Endothelial cell (in vitro differentiated cells): ENCODE data around the gene TSPAN12. TPM values are rescaled to one million over a fixed set of nuclear protein-coding genes. Genes with fewer than 3 reads are reported as not detected.

Experiments
- DNase-seq: peaks from one replicate; pipeline ENCODE4 v3.0.0; 2021; ENCODE audit warnings: low spot score
- H3K27ac Mint-ChIP-seq: one replicate; pipeline ENCODE4 v1.8.0; 2021; ENCODE audit warnings: mixed read lengths, inconsistent platforms; ENCODE audit not compliant: unreplicated experiment
- H3K27me3 Mint-ChIP-seq: one replicate; pipeline ENCODE4 v1.8.0; 2021; ENCODE audit warnings: mild to moderate bottlenecking, moderate library complexity, mixed read lengths, inconsistent platforms; ENCODE audit not compliant: unreplicated experiment
- H3K36me3 Mint-ChIP-seq: one replicate; pipeline ENCODE4 v1.8.0; 2021; ENCODE audit warnings: mild to moderate bottlenecking, low read depth, mixed read lengths, inconsistent platforms; ENCODE audit not compliant: unreplicated experiment
- H3K4me1 Mint-ChIP-seq: one replicate; pipeline ENCODE4 v1.8.0; 2021; ENCODE audit warnings: mild to moderate bottlenecking, mixed read lengths, inconsistent platforms; ENCODE audit not compliant: unreplicated experiment
- H3K4me3 Mint-ChIP-seq: one replicate; pipeline ENCODE4 v1.8.0; 2021; ENCODE audit warnings: mild to moderate bottlenecking, mixed read lengths, inconsistent platforms; ENCODE audit not compliant: unreplicated experiment
- H3K9me3 Mint-ChIP-seq: one replicate; pipeline ENCODE4 v1.8.0; 2021; ENCODE audit warnings: mixed read lengths, inconsistent platforms; ENCODE audit not compliant: unreplicated experiment
- total RNA-seq: library from RNA; stranded (reverse); fragmentation: NEBNext Ultra II Directional; extraction: Animal tissue kit (Norgen Biotek cat#: 25700); gene quantifications from one replicate; pipeline ENCODE4 v1.2.1, GENCODE V29; 2021; ENCODE audit not compliant: unreplicated experiment
- TF ChIP-seq, protein P1 (sequence below): fragments of 200-600 bp; sonication (generic); IDR thresholded peaks from one replicate; pipeline ENCODE4 v1.5.0; 2021; ENCODE audit warnings: antibody characterized with exemption; ENCODE audit not compliant: unreplicated experiment

Gene TSPAN12
- total RNA-seq, 1 donor from 2014 or later, result 20.3 TPM

GRCh38 chr7:120770206-120770605, 87.7 kb downstream of the TSPAN12 start:
- no peaks in the 10 kb centered on the region for H3K9me3 Mint-ChIP-seq
- peaks cover 4% of the 10 kb centered on the region for H3K27me3 Mint-ChIP-seq
- TF ChIP-seq, protein P1, sequence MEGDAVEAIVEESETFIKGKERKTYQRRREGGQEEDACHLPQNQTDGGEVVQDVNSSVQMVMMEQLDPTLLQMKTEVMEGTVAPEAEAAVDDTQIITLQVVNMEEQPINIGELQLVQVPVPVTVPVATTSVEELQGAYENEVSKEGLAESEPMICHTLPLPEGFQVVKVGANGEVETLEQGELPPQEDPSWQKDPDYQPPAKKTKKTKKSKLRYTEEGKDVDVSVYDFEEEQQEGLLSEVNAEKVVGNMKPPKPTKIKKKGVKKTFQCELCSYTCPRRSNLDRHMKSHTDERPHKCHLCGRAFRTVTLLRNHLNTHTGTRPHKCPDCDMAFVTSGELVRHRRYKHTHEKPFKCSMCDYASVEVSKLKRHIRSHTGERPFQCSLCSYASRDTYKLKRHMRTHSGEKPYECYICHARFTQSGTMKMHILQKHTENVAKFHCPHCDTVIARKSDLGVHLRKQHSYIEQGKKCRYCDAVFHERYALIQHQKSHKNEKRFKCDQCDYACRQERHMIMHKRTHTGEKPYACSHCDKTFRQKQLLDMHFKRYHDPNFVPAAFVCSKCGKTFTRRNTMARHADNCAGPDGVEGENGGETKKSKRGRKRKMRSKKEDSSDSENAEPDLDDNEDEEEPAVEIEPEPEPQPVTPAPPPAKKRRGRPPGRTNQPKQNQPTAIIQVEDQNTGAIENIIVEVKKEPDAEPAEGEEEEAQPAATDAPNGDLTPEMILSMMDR, result no peak
- H3K4me1 Mint-ChIP-seq, result peaks cover 3% of the 10 kb centered on the region
- no peak for DNase-seq
- no peak overlapping the region for H3K27ac Mint-ChIP-seq
- no peaks in the 10 kb centered on the region for H3K36me3 Mint-ChIP-seq
- H3K4me3 Mint-ChIP-seq, result no peak overlapping the region

GRCh38 chr7:120760851-120761250, 97.1 kb downstream of the TSPAN12 start:
- Mint-ChIP-seq H3K27ac (no peak overlapping the region), H3K4me3 (no peak overlapping the region), H3K36me3 (no peaks in the 10 kb centered on the region), H3K9me3 (no peaks in the 10 kb centered on the region), H3K27me3 (peaks cover 8% of the 10 kb centered on the region), H3K4me1 (peaks cover 13% of the 10 kb centered on the region)
- no peak for DNase-seq
- TF ChIP-seq, protein P1, result no peak

GRCh38 chr7:120760050-120760449, 97.9 kb downstream of the TSPAN12 start:
- no peak overlapping the region for H3K27ac Mint-ChIP-seq

DNA sequence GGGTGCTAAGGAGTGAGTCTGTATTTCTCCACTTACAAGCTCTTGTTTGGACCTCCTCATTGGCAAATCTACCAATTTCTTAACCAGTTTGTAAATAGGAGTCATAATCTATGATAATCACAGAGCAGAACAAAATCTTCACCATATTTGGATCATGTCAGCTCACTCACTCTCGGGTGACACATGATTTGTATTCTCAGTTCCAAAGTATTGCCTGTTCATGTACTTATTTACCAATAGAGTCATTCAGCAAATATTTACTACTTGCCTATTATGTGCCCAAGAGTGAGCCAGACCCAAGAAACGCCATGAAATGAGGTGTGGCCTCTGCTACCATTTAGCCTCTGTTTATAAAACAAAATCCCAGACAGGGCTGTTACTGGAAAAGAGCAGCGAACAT, 114.8 kb downstream of the TSPAN12 start:
- Mint-ChIP-seq H3K9me3 (no peaks in the 10 kb centered on the region), H3K4me1 (peaks cover 14% of the 10 kb centered on the region), H3K27ac (no peak overlapping the region), H3K36me3 (no peaks in the 10 kb centered on the region), H3K4me3 (no peak overlapping the region), H3K27me3 (no peaks in the 10 kb centered on the region)
- DNase-seq, result no peak
- TF ChIP-seq, protein P1, result no peak

More at GRCh38 chr7:120760050-120760449, 97.9 kb downstream of the TSPAN12 start:
- Mint-ChIP-seq H3K27me3 (peaks cover 5% of the 10 kb centered on the region), H3K4me1 (peaks cover 13% of the 10 kb centered on the region), H3K9me3 (no peaks in the 10 kb centered on the region), H3K36me3 (no peaks in the 10 kb centered on the region), H3K4me3 (no peak overlapping the region)
- no peak for DNase-seq
- TF ChIP-seq, protein P1, result no peak

DNA sequence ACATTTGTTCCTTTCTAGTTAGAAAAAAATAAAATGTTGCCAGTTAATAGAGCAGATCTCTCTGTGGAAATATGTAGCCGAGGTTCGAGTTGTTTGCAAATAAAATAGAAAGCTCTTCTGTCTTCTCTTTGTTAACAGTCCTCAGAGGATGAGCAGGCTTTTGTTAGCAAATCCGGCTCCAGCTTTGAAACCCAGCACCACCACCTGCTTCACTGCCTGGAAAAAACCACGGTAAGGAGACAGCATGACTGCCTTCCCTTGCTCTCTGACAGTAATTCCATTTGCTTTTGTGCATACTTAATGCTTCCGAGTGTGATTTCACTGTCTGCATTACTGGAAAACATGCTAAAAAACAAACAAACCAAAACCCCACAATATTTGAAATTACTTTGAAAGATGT, 115.6 kb downstream of the TSPAN12 start:
- peaks cover 14% of the 10 kb centered on the region for H3K4me1 Mint-ChIP-seq
- TF ChIP-seq, protein P1, result no peak
- H3K27ac Mint-ChIP-seq, result no peak overlapping the region
- H3K9me3 Mint-ChIP-seq, result no peaks in the 10 kb centered on the region
- H3K4me3 Mint-ChIP-seq, result no peak overlapping the region
- H3K27me3 Mint-ChIP-seq, result no peaks in the 10 kb centered on the region
- DNase-seq, result no peak
- no peaks in the 10 kb centered on the region for H3K36me3 Mint-ChIP-seq
